A375 (cell line): ENCODE data around the gene C4orf46. TPM values are rescaled to one million over a fixed set of nuclear protein-coding genes. Genes with fewer than 3 reads are reported as not detected.

Experiments used
- small RNA-seq: library from RNA; depleted of rRNA; stranded (forward); fragments of <200 nt; gene quantifications from one replicate; pipeline ENCODE3, GENCODE V24; 2014
- total RNA-seq: library from RNA; depleted of rRNA; stranded (reverse); fragments of >200 nt; shearing (Covaris generic); gene quantifications from 2 replicates; pipeline ENCODE4 v1.2.3, GENCODE V29; 2014; rRNA removed

The C4orf46 gene
- 7.3 and 8.2 TPM in 2 replicates for total RNA-seq

DNA sequence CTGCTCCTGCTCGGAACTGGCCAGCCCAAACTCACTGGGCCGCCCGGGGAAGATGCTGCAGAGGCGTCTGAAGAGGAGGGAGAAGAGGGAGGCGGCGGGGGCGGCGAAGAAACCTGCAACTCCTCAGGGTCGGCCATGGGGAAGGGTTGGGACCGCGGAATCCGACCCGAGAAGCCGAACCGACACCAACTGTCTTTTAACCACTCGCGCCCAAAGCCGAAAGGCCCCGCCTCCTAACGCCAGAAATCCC is at the start of gene C4orf46:
C4orf46 (minus strand) TSS at position 223 of the 250 bp plus-strand sequence; CDS start at position 137, 86 bp downstream.

DNA sequence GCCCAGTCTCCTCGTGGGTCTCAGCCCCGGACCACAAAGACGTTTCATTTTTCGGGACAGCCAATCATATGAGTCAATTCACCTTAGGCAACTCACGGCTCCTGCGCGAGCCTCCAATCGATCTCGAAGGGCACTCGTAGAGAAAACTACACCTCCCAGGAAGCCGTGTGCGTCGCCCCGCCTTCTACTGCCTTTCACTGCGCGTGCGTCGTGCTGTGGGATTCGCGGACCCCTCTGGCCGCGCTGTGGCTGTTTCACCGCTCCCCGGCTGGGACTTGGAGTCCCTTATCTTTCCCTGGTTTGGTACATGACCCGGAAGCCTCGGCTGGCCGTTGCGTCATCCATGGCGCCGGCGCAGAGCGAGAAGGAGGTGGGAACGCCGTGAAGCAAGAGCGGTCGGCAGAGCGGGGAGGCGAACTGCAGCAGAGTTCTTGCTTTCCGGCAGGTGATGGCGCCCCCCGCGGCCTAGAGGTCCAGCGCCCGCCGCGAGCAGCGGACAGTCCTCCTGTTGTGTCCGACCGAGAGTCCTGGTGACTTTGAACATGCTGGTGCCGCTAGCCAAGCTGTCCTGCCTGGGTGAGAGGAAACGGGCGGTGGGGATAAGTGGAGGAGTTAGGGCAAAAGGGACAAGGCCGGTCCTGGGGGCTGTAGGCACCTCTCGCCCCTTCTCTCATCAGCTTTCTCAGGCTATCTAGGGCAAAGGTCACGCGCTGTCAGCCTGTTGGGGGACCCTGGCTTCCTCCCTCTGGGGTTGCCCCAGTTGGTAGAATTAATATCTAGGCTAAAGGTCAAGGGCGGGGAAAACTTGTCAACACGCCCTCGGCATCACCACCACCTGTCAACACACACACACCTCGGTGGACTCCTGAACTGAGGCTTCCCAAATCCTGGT is 474 bp upstream of the C4orf46 start, which contains the start of gene ETFDH:
ETFDH (plus strand) TSS at position 382 of the 892 bp plus-strand sequence; CDS start at position 543, 161 bp downstream.

Small RNA genes lying within 50 kb of the gene (small RNA-seq; reads per million reads assigned to genes)
- gene RF00012 = 0.54 reads per million, percentile 29 among the genes with 10 or more reads in this experiment

Other genes with a start within 250 kb of the C4orf46 start
- not detected in 2 replicates for gene RXFP1, start 150.0 kb downstream of the C4orf46 start, total RNA-seq
- 15.3 and 21.0 TPM in 2 replicates for gene ETFDH, start 409 bp upstream of the C4orf46 start, total RNA-seq
- gene PPID, start 51.5 kb upstream of the C4orf46 start, total RNA-seq = 26.2 and 33.6 TPM in 2 replicates
- gene FNIP2, start 97.1 kb upstream of the C4orf46 start, total RNA-seq = 5.1 and 5.7 TPM in 2 replicates